Tongue (tissue), 2 donors: ENCODE results near the gene ADARB1. TPM values are rescaled to one million over a fixed set of nuclear protein-coding genes. Genes with fewer than 3 reads are reported as not detected.

Source experiments
- DNase-seq: peaks from one replicate; pipeline ENCODE4 v3.0.0-alpha.2; 2015
- total RNA-seq: library from RNA; depleted of rRNA; stranded (reverse); fragments of >200 nt; gene quantifications from one replicate; pipeline ENCODE4 v1.2.3, GENCODE V29; 2014

Gene ADARB1
- total RNA-seq, 1 donor from 2014 or later: 45.2 TPM

GRCh38 chr21:45095505-45095904 lies 21.1 kb downstream of the ADARB1 start:
- no peak for DNase-seq

GRCh38 chr21:45096217-45096616 lies 21.8 kb downstream of the ADARB1 start:
- DNase-seq: no peak

- DNase-seq: no peak
These were observed 23.5 kb downstream of the ADARB1 start for GRCh38 chr21:45097827-45098387.

GRCh38 chr21:45098867-45099266 lies 24.5 kb downstream of the ADARB1 start:
- no peak for DNase-seq

- no peak for DNase-seq
These were observed 25.2 kb downstream of the ADARB1 start for GRCh38 chr21:45099571-45099970.

- no peak for DNase-seq
These were observed 26.5 kb downstream of the ADARB1 start for GRCh38 chr21:45100866-45101265.

GRCh38 chr21:45102391-45102932 lies 28.1 kb downstream of the ADARB1 start:
- DNase-seq: no peak

GRCh38 chr21:45103971-45104520 lies 29.7 kb downstream of the ADARB1 start:
- DNase-seq: no peak

GRCh38 chr21:45104560-45104959 lies 30.2 kb downstream of the ADARB1 start:
- DNase-seq: peak; percentile 55

- DNase-seq: no peak
These were observed 31.6 kb downstream of the ADARB1 start for GRCh38 chr21:45105906-45106485.

- DNase-seq: no peak
These were observed 33.8 kb downstream of the ADARB1 start for GRCh38 chr21:45108034-45108790.

- DNase-seq: no peak
These were observed 34.7 kb downstream of the ADARB1 start for GRCh38 chr21:45108808-45109781.

- DNase-seq: no peak
These were observed 35.6 kb downstream of the ADARB1 start for GRCh38 chr21:45109831-45110492.

GRCh38 chr21:45110873-45111624 lies 36.7 kb downstream of the ADARB1 start:
- no peak for DNase-seq

- DNase-seq: no peak
These were observed 37.3 kb downstream of the ADARB1 start for GRCh38 chr21:45111703-45112102.

GRCh38 chr21:45112371-45112770 lies 38.0 kb downstream of the ADARB1 start:
- DNase-seq: no peak

- DNase-seq: peak; percentile 80
These were observed 39.2 kb downstream of the ADARB1 start for GRCh38 chr21:45113543-45113942.

GRCh38 chr21:45114072-45114471 lies 39.7 kb downstream of the ADARB1 start:
- no peak for DNase-seq

GRCh38 chr21:45114475-45114874 lies 40.1 kb downstream of the ADARB1 start:
- no peak for DNase-seq

- DNase-seq: no peak
These were observed 40.8 kb downstream of the ADARB1 start for GRCh38 chr21:45115141-45115540.

GRCh38 chr21:45116066-45116465 lies 41.7 kb downstream of the ADARB1 start:
- DNase-seq: no peak
